ENCODE data around the gene PRR23B.
"Not testable (repeated sequence)": the region's sequence is repeated elsewhere in the genome, so short reads cannot be mapped to it uniquely, and the experiment has no call there.

PRR23B gene

DNA sequence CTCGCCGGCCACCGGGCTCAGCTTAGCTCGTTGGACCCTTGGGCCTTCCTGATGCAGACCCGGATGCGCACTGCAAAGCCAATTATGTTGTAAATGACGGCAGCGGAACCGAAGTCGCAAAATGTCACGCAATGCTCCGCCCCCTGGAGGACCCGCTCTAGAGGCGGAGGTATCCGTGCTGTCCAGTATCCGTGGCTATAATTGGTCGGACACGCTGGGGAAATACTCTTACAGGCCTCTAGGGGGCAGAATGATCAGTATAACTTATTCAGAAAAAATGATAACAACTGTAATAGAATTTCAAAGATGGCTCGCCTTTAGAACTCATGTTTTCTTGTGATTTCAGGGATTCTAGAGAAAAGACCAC lies at the start of gene PRR23B:
Gene PRR23B (minus strand): TSS at position 59 of the 367 bp plus-strand sequence. CDS start 265 bp downstream, outside the sequence.
- no peak for DNase-seq (ENCODE audit: low read depth in 2 of 3, low spot score in 1 of 3)

GRCh38 chr3:139062918-139063317 lies 42.2 kb upstream of the PRR23B start:
- DNase-seq (ENCODE audit: low read depth in 2 of 3, low spot score in 1 of 3): no peak

DNA sequence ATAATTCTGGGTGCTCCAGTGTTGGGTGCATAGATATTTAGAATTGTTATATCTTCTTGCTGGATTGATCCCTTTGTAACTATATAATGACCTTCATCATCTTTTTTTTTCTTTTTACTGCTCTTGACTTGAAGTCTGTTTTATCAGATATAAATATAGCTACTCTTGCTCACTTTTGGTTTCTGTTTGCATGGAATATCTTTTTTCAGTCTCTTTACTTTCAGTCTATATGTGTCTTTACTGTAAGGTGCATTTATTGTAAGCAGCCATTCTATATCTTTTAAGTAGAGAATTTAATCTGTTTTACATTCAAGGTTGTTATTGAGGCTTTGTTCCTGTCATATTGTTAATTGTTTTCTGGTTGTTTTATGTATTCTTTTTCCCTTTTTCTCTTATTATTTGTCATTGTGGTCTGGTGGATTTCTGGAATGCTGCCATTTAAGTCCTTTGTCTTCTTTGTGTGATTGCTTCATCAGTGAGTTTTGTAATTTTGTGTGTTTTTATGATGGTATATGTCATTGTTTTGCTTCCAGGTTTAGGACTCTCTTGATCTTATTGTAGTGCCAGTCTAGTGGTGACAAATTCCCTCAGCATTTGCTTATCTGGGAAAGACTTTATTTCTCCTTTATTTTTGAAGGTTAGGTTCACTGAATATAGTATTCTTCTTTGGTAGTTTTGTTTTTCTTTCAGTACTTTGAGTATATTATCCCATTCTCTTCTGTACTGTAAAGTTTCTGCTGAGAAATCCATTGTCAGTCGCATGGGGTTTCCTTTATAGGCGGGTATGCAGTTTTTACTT lies 32.3 kb upstream of the PRR23B start:
- no peak for DNase-seq (ENCODE audit: low read depth in 2 of 3, low spot score in 1 of 3)

- no peak for DNase-seq (ENCODE audit: low read depth in 2 of 3, low spot score in 1 of 3)
Observed at GRCh38 chr3:139044366-139045210, 23.9 kb upstream of the PRR23B start, which contains the start of gene PRR23C. Gene PRR23C, minus strand, starts transcription at chr3:139044892. Its CDS starts 272 bp downstream, at chr3:139044620.

- no peak for DNase-seq (ENCODE audit: low read depth in 2 of 3, low spot score in 1 of 3)
Observed at GRCh38 chr3:139043554-139044365, 23.0 kb upstream of the PRR23B start.

DNA sequence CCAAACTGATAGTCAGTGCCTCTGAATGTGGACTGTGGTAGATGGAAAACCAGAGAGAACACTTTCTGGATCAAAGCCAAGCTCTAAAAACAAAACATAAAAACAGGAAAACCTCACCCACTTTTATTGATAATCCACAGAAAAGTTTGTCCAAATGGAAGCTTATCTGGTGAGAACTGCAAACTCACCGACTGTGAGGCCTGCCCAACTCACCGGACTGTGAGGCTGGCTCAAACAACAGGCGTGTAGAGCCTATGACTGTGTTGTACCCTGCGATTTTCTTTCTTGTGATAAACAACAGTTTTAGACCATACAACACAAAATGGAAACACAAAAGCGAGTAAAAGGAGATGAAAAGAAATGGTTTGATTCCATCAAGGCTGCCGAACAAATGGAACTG lies 16.8 kb upstream of the PRR23B start:
- no peak for DNase-seq (ENCODE audit: low read depth in 2 of 3, low spot score in 1 of 3)

- DNase-seq (ENCODE audit: low read depth in 2 of 3, low spot score in 1 of 3): no peak
Observed at GRCh38 chr3:139032326-139033002, 11.7 kb upstream of the PRR23B start.

GRCh38 chr3:139030576-139030975 lies 9.8 kb upstream of the PRR23B start:
- DNase-seq (ENCODE audit: low read depth in 2 of 3, low spot score in 1 of 3): not testable (repeated sequence)

DNA sequence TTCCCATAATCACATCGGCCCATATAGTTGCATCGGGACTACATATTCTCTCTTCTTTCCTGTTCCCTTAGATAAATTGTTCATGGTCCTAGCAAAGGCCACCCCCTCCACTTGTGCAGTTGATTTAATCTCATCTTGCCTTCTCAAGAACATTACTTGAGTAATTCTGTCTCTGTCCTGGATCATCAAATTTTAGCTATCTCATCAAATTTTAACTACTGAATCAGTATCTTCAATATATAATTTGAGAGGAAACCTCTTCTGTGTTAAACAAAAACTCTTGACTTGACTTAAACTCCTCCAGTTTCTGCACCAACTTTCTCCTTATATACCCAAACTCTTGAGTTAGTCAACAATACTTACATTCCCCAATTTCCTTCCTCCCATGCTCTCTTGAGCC lies 4.2 kb upstream of the PRR23B start:
- DNase-seq (ENCODE audit: low read depth in 2 of 3, low spot score in 1 of 3): no peak

GRCh38 chr3:139020036-139020867 lies 474 bp downstream of the PRR23B start:
- DNase-seq (ENCODE audit: low read depth in 2 of 3, low spot score in 1 of 3): no peak

DNA sequence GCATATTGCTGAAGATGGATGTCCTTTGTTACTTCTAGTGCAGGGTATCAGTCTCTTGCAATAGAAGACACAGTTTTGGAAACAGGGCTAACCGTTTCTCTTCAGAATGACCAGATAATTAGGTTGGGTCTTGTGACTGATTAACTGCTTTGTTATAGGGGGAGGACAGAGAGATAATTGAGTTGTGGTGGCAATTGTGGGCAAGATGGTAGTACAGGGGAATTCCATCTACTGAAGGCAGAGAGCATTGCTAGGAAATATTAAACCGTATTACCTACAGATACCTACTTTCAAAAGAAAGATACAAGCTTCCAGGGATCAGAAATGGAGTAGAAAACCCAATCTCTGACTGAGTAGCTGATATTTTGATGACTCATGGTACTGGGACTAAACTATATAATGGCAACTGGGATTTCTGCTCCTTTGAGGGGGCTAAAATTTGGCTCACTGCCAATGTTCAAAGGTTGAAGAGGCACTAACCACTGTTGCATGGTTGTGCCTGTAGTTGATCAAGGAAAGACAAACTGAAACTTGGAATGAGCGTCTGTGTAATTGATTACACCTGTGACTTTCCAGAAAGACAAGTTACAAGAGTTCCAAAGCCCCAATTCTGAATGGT lies 4.2 kb downstream of the PRR23B start:
- DNase-seq (ENCODE audit: low read depth in 2 of 3, low spot score in 1 of 3): no peak

DNA sequence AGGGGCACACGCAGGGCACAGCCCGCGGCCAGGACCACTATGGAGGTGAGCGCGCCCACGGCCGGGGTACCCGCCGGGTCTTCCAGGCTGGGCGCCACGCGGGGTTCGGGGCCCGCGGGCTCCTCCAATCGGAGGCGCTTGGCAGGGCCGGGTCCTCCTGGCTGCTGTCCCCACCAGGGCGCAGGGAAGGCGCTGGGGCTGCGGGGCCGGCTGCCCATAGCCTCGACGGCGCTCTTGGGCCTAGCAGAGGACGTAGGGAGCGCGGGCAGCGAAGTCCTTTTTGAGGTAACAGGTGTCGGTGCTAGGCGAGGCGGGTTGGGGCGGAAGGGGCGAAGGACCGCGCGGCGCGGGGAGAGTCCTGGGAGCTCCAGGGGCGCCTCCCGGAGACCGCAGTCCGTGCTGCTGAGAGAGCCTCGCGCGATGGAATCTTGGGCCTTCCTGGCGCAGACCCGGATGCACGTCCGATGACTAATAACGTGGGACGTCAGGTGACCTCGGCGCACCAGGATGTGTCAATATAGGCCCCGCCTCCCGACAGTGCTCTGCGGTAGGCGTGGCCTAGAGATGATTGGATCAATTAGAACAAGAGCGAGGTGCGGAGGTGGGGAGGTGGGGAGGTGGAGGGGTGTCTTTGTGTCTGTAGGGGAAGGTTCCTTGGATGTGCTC lies 14.5 kb downstream of the PRR23B start, which contains the start of gene PRR23A:
Gene PRR23A (minus strand): TSS at position 218 of the 666 bp plus-strand sequence. CDS start 0 bp downstream, at position 218.
- DNase-seq (ENCODE audit: low read depth in 2 of 3, low spot score in 1 of 3): no peak

GRCh38 chr3:139005356-139005993 lies 15.3 kb downstream of the PRR23B start:
- DNase-seq (ENCODE audit: low read depth in 2 of 3, low spot score in 1 of 3): no peak

GRCh38 chr3:138995706-138996105 lies 25.0 kb downstream of the PRR23B start:
- no peak for DNase-seq (ENCODE audit: low read depth in 2 of 3, low spot score in 1 of 3)

- no peak for DNase-seq (ENCODE audit: low read depth in 2 of 3, low spot score in 1 of 3)
Observed at GRCh38 chr3:138987181-138987580, 33.5 kb downstream of the PRR23B start.

GRCh38 chr3:138985932-138986331 lies 34.8 kb downstream of the PRR23B start:
- DNase-seq (ENCODE audit: low read depth in 2 of 3, low spot score in 1 of 3): no peak

DNA sequence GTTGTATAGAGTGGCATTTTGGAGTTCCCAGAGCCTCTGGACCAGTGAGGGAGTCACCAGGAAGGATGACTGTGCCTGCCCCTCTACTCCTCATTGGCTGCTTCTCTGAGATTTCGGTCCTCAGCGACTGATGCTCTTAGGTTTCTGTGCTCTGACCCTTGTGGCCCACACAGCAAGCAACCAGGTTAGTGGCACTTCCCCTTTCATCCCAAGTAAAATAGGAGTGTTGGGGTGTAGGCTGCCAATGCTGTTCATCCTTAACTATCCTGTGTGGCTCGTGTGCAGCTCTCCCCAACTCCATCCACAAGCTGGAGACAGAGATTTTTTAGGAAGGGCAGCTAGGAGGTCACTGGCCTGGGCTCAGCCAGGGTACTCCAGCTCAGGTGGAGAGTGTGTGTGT lies 35.9 kb downstream of the PRR23B start:
- no peak for DNase-seq (ENCODE audit: low read depth in 2 of 3, low spot score in 1 of 3)

DNA sequence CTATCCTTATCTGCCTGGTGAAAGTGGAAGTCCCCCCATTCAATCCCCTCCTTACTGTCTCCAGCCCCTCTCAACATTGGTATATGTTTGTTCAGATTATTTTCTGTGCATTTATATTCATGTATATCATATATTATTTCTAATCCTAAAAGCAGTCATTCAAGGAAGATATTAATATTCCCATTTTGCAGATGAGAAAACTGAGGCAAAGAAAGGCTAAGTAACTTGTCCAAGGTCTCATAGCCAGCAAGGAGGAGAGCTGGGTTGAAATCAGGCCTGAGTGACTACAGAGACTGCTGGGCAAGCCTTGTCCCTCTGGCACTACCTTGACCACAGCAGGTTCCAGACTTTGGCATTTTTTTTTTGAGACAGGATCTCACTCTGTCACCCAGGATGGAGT lies 44.7 kb downstream of the PRR23B start:
- no peak for DNase-seq (ENCODE audit: low read depth in 2 of 3, low spot score in 1 of 3)

All from stimulated activated CD4-positive, alpha-beta T cell treated with anti-CD3 and anti-CD28 coated beads, Interleukin-12 subunit alpha, Interleukin-12 subunit beta, amount 100 ng/mL, for 48 hours (primary cell).